HG02588 (cell line): ENCODE results near the gene KLF3.

Experiments
- ATAC-seq: cut with Tn5 transposase; IDR thresholded peaks from one replicate; pipeline ENCODE4 v1.9.1; 2021; ENCODE audit warnings: mild to moderate bottlenecking, moderate library complexity; ENCODE audit not compliant: unreplicated experiment

The KLF3 gene

GRCh38 chr4:38654273-38654672 lies 9.7 kb upstream of the KLF3 start:
- no peak for ATAC-seq

- no peak for ATAC-seq
These were observed 7.9 kb upstream of the KLF3 start for GRCh38 chr4:38656111-38656510.

- ATAC-seq = no peak
These were observed 4.7 kb upstream of the KLF3 start for GRCh38 chr4:38659346-38659745.

DNA sequence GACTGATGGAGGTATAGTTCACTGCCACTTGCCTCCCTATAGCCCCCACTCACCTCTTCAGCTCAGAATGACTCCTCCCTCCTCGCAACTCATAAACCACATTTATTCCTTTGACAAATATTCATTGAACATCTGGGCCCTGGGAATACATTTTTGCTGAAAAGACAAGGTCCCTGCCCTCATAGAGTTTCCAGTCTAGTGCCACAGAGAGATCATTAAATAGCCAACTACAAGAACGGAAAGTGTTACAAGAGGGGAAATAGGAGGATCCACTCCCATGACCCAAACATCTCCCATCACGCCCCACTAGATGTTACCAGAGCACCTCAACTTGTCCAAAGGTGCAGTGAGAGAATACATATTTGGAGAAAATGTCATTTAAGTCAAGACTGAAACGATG lies 3.2 kb upstream of the KLF3 start:
- no peak for ATAC-seq

DNA sequence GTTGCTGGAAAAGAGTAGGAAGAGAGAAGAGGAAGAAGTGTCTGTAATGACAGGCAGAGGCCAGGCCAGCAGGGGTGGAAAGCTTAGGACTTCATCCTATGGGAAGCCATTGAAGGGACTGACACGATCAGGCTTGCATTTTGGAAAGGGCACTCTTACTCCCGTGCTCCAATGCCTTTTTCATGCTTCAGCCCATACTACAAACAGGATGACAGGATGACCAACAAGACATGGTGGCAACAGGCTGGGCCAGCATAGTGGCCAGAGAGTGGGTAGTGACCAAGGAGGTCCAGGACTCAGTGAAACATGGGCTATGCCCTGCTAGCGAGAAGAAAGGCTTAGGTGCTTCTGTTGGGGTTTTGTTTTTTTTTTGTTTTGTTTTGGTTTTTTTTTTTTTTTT lies 2.6 kb upstream of the KLF3 start:
- ATAC-seq = no peak

- ATAC-seq = no peak
These were observed 1.4 kb upstream of the KLF3 start for GRCh38 chr4:38662522-38663089.

GRCh38 chr4:38663090-38663800 lies 754 bp upstream of the KLF3 start:
- peak; percentile 49 for ATAC-seq

GRCh38 chr4:38664706-38665401 lies 855 bp downstream of the KLF3 start:
- ATAC-seq = no peak

GRCh38 chr4:38665551-38666411 lies 1.8 kb downstream of the KLF3 start:
- ATAC-seq = no peak

- ATAC-seq = no peak
These were observed 2.7 kb downstream of the KLF3 start for GRCh38 chr4:38666766-38667084.

DNA sequence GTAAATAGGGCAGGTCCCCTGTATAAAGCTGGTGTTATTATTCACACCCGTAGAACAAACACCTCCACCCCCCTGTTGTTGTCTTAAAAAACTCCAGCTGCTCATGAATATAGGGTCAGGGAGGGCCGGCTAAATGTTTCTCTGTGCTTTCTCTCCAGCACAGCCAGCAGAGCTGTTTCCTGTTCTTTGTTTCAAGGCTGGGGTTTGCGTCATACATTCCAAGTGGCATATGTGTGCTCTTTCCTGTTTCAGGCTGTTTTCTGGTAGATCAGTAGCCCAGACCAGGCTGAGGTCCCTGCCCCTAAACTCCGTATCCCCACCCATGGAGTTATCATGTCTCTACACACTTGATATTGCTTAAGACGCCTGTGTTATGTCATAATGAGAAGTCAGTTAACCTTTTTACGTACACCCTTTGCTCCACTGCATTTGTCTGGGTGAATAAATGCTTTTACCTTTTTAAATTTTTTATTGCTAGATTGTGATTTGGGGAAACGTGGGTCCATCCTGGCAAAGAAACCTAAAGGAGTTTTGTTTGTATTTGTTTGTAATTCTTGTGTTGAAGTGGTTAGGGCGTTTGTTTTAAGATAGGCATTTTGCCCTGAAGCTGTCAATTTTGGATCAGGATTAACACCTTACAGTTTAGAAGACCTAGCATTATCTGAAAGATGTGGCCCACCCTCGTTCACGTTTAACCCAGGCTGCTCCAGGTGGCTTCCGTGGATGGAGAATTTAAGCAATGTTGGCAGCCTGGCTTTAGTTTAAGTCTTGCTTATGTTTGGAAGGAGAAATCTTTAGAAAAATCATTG lies 3.3 kb downstream of the KLF3 start:
- ATAC-seq = no peak

DNA sequence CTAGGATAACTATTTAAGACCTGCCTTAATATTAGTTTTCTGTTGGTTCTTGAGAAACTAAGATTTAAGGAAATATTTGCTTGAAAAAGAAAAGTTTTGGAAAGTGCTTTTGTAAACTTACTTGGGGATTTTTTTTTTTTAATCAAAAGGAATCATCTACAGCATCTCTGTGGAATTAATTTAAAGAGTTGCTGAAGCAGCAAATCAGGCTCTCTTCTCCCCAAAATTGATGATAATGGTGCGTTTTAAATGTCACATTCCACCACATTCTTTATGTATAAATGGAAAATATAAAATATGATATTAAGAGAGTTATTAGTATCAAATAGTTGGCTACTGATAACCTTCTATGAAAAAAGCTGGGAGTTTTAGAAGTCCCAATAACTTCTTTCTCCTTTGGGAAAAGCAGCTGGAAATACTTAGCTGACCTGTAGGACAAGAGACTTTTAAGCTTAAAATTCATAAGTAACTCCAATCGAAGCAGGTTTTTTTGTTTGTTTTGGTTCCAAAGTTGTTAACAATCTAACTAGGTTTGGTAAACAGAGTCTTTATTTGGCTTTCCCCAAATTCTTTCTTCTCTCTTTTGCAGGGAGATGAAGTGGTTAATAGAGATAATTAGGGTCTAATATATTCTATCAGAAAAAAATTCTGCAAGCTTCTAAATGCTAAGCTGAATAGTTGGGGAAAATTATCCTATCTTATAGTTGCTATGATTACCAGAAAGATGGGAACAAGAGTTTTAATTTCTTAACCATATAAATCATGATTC lies 4.4 kb downstream of the KLF3 start:
- ATAC-seq = no peak

- no peak for ATAC-seq
These were observed 5.2 kb downstream of the KLF3 start for GRCh38 chr4:38669208-38669607.

DNA sequence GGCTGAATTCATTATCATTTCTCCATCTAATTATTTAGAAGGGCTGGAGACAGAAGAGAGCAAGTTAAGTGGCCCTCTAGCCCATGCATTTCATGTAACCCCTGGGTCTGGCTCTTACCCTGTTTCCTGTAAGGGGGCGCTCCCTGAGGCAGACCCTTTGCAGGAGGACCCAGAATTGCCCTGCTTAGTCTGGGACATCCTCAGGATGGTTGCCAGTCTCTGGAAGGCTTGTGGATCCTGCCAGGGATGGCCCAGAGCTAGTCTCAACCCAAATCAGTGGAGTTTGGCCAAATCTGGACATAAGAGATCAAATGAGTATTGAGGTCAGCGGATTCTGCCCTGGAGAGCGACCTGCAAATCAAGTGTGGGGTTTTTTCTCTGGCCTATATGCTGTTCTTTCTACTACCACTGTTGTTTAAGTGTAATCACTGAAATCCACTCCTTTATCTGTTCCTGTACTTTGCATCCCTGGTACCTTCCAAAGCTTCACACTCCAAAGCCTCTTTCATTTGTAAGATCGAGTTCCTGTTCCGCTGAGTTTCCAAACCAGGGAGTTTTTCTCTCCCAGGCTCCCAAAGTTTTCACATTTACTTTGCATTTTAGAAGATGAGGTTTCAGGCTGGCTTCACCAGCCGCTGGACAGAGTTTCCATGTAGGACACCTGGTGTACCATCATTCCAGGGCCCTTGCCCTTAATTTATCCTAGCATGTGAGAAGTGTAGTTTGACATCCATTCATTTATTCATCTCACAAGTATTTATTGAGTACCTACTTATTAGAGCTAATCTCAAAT lies 6.3 kb downstream of the KLF3 start:
- ATAC-seq = no peak

GRCh38 chr4:38670939-38671591 lies 7.1 kb downstream of the KLF3 start:
- ATAC-seq = no peak

DNA sequence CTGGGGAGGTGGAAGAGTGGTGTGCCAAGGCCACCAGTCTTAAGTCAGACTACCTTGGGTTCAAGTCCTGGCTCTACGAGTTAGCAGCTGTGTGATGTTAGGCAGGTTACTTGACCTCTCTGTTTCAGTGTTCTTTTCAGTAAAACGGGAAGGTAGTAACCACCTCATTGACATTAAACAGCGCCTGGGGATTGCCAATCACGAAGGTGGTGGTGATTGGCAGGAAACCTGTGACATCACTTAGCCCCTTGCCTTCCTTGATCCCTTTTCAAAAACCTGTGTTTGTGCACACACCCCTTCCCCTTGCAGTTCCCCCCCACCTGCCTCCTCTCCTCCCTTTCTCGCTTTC lies 7.6 kb downstream of the KLF3 start:
- no peak for ATAC-seq

GRCh38 chr4:38672074-38672396 lies 8.0 kb downstream of the KLF3 start:
- no peak for ATAC-seq

GRCh38 chr4:38672397-38673129 lies 8.6 kb downstream of the KLF3 start:
- ATAC-seq = no peak
